NCI-H2227 (cell line): ENCODE measurements around the gene ABCA12.
A peak's percentile ranks its signal among the peaks of the same experiment; 100 is the strongest.
"Not testable (repeated sequence)": the region's sequence is repeated elsewhere in the genome, so short reads cannot be mapped to it uniquely, and the experiment has no call there.

ENCODE experiments used
- DNase-seq: peaks from one replicate; lab custom pipeline; 2025; ENCODE audit not compliant: unreplicated experiment; lab: John Stamatoyannopoulos, UW

The ABCA12 gene

GRCh38 chr2:215138479-215138878 is at the start of gene ABCA12:
Gene ABCA12, minus strand, starts transcription at chr2:215138626. Its CDS starts 418 bp downstream, at chr2:215138208.
- no peak for DNase-seq

- no peak for DNase-seq
Observed at GRCh38 chr2:215188078-215188477, 49.7 kb upstream of the ABCA12 start.

- no peak for DNase-seq
Observed at GRCh38 chr2:215186021-215186420, 47.6 kb upstream of the ABCA12 start.

GRCh38 chr2:215178121-215178520 is 39.7 kb upstream of the ABCA12 start:
- DNase-seq, result no peak

- no peak for DNase-seq
Observed at GRCh38 chr2:215171796-215172195, 33.4 kb upstream of the ABCA12 start.

- DNase-seq, result peak; percentile 11
Observed at GRCh38 chr2:215171151-215171550, 32.7 kb upstream of the ABCA12 start.

- DNase-seq, result not testable (repeated sequence)
Observed at GRCh38 chr2:215166505-215166904, 28.1 kb upstream of the ABCA12 start.

GRCh38 chr2:215163319-215163718 is 24.9 kb upstream of the ABCA12 start:
- not testable (repeated sequence) for DNase-seq

GRCh38 chr2:215161301-215161829 is 22.9 kb upstream of the ABCA12 start:
- DNase-seq, result no peak

- no peak for DNase-seq
Observed at GRCh38 chr2:215160081-215160480, 21.7 kb upstream of the ABCA12 start.

GRCh38 chr2:215156453-215156852 is 18.0 kb upstream of the ABCA12 start:
- DNase-seq, result no peak

- no peak for DNase-seq
Observed at GRCh38 chr2:215149894-215150293, 11.5 kb upstream of the ABCA12 start.

GRCh38 chr2:215149486-215149885 is 11.1 kb upstream of the ABCA12 start:
- no peak for DNase-seq

- no peak for DNase-seq
Observed at GRCh38 chr2:215149060-215149459, 10.6 kb upstream of the ABCA12 start.

- DNase-seq, result no peak
Observed at GRCh38 chr2:215145611-215146010, 7.2 kb upstream of the ABCA12 start.

GRCh38 chr2:215144106-215144875 is 5.9 kb upstream of the ABCA12 start:
- no peak for DNase-seq

GRCh38 chr2:215143458-215143857 is 5.0 kb upstream of the ABCA12 start:
- no peak for DNase-seq

GRCh38 chr2:215141706-215142105 is 3.3 kb upstream of the ABCA12 start:
- no peak for DNase-seq

- DNase-seq, result no peak
Observed at GRCh38 chr2:215140166-215140707, 1.8 kb upstream of the ABCA12 start.

- DNase-seq, result no peak
Observed at GRCh38 chr2:215137741-215138340, 585 bp downstream of the ABCA12 start.

- DNase-seq, result no peak
Observed at GRCh38 chr2:215137329-215137686, 1.1 kb downstream of the ABCA12 start.

- no peak for DNase-seq
Observed at GRCh38 chr2:215136669-215137328, 1.6 kb downstream of the ABCA12 start.
